ENCODE data around the gene EAF1. TPM values are rescaled to one million over a fixed set of nuclear protein-coding genes. Genes with fewer than 3 reads are reported as not detected.
"Not testable (repeated sequence)": the region's sequence is repeated elsewhere in the genome, so short reads cannot be mapped to it uniquely, and the experiment has no call there.

The EAF1 gene
- total RNA-seq, 2 donors from 2014 or later: 29.1 to 33.1 TPM

DNA sequence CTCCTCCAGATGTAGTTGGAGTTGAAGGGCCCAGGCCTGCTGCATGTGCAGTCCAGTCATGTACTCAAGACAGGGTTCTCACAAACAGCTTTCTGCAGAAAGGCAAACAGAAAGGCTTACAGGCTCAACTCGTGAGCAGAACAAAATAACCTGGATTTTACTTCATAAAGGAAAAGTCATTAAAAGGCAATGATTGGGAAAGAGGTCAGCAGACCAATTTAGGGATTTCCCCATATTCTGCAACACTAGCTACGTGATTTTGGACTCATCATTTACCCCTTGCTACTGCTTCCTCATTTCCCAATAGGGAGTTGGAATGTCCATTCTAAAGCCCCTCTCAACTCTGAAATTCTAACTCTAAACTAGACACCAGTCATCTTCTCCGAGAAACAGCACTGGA, 18.2 kb upstream of the EAF1 start:
- Histone ChIP-seq H3K36me3 (ENCODE audit: control insufficient read depth, insufficient read depth, low read length) (peaks cover 36% of the 10 kb centered on the region), H3K27ac (ENCODE audit: low read depth, low read length) (no peak overlapping the region), H3K4me1 (ENCODE audit: control insufficient read depth, insufficient read depth, low read length) (no peaks in the 10 kb centered on the region), H3K27me3 (ENCODE audit: control insufficient read depth, insufficient read depth, low read length, poor library complexity, severe bottlenecking) (no peaks in the 10 kb centered on the region), H3K4me3 (ENCODE audit: low read length) (no peak overlapping the region), H3K9me3 (ENCODE audit: control insufficient read depth, low read length) (no peaks in the 10 kb centered on the region), H3K9ac (ENCODE audit: extremely low read depth, low read length, poor library complexity, severe bottlenecking) (no peak overlapping the region)
- Mint-ChIP-seq H3K4me1 (no peaks in the 10 kb centered on the region), H3K4me3 (no peak overlapping the region), H3K27me3 (ENCODE audit: insufficient read depth) (no peaks in the 10 kb centered on the region), H3K36me3 (ENCODE audit: low read depth) (peaks cover 36% of the 10 kb centered on the region), H3K9me3 (no peaks in the 10 kb centered on the region), H3K27ac (no peak overlapping the region)
- TF ChIP-seq, protein P1, sequence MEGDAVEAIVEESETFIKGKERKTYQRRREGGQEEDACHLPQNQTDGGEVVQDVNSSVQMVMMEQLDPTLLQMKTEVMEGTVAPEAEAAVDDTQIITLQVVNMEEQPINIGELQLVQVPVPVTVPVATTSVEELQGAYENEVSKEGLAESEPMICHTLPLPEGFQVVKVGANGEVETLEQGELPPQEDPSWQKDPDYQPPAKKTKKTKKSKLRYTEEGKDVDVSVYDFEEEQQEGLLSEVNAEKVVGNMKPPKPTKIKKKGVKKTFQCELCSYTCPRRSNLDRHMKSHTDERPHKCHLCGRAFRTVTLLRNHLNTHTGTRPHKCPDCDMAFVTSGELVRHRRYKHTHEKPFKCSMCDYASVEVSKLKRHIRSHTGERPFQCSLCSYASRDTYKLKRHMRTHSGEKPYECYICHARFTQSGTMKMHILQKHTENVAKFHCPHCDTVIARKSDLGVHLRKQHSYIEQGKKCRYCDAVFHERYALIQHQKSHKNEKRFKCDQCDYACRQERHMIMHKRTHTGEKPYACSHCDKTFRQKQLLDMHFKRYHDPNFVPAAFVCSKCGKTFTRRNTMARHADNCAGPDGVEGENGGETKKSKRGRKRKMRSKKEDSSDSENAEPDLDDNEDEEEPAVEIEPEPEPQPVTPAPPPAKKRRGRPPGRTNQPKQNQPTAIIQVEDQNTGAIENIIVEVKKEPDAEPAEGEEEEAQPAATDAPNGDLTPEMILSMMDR (conservative IDR thresholded peaks at IDR 0.05): no peak
- 96 to 100% methylated on average over 2 to 3 of the region's 3 CpGs for WGBS, 2 experiments (ENCODE audit: insufficient coverage in 1 of 2, insufficient read length in 1 of 2)
- no peak for DNase-seq

GRCh38 chr3:15409774-15410173, 17.6 kb upstream of the EAF1 start:
- no peaks in the 10 kb centered on the region for H3K4me1 Mint-ChIP-seq
- DNase-seq: no peak
- no peak overlapping the region for H3K27ac Mint-ChIP-seq
- H3K9ac ChIP-seq (ENCODE audit: extremely low read depth, low read length, poor library complexity, severe bottlenecking): no peak overlapping the region
- no peaks in the 10 kb centered on the region for H3K9me3 ChIP-seq (ENCODE audit: control insufficient read depth, low read length)
- WGBS, 2 experiments (ENCODE audit: insufficient coverage in 1 of 2, insufficient read length in 1 of 2): 89% methylated on average over 2 of the region's 2 CpGs; no CpG with 5 or more reads in 1 of the 2 experiments
- H3K27ac ChIP-seq (ENCODE audit: low read depth, low read length): no peak overlapping the region
- peaks cover 42% of the 10 kb centered on the region for H3K36me3 ChIP-seq (ENCODE audit: control insufficient read depth, insufficient read depth, low read length)
- no peaks in the 10 kb centered on the region for H3K27me3 ChIP-seq (ENCODE audit: control insufficient read depth, insufficient read depth, low read length, poor library complexity, severe bottlenecking)
- peaks cover 41% of the 10 kb centered on the region for H3K36me3 Mint-ChIP-seq (ENCODE audit: low read depth)
- no peaks in the 10 kb centered on the region for H3K4me1 ChIP-seq (ENCODE audit: control insufficient read depth, insufficient read depth, low read length)
- no peak overlapping the region for H3K4me3 Mint-ChIP-seq
- H3K9me3 Mint-ChIP-seq: no peaks in the 10 kb centered on the region
- H3K4me3 ChIP-seq (ENCODE audit: low read length): no peak overlapping the region
- TF ChIP-seq, protein P1 (conservative IDR thresholded peaks at IDR 0.05): no peak
- no peaks in the 10 kb centered on the region for H3K27me3 Mint-ChIP-seq (ENCODE audit: insufficient read depth)

DNA sequence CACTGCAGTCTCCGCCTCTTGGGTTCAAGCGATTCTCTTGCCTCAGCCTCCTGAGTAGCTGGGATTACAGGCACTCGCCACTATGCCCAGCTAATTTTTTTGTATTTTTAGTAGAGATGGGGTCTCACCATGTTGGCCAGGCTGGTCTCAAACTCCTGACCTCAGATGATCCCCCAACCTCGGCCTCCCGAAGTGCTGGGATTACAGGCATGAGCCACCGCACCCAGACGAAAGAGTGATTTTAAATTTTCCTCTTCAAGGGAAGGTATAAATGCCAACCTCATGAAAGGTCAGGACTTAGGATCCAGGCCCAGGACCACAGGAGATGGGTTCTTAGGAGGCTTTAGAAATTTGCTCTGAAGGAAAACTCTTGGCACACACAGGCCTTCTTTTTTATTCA, 16.4 kb upstream of the EAF1 start:
- H3K4me3 Mint-ChIP-seq; H3K4me1 Mint-ChIP-seq; H3K27me3 Mint-ChIP-seq (ENCODE audit: insufficient read depth); H3K9me3 Mint-ChIP-seq; H3K9ac ChIP-seq (ENCODE audit: extremely low read depth, low read length, poor library complexity, severe bottlenecking); H3K9me3 ChIP-seq (ENCODE audit: control insufficient read depth, low read length); H3K27ac ChIP-seq (ENCODE audit: low read depth, low read length); H3K4me3 ChIP-seq (ENCODE audit: low read length); H3K27me3 ChIP-seq (ENCODE audit: control insufficient read depth, insufficient read depth, low read length, poor library complexity, severe bottlenecking); H3K4me1 ChIP-seq (ENCODE audit: control insufficient read depth, insufficient read depth, low read length); DNase-seq; H3K27ac Mint-ChIP-seq: not testable (repeated sequence)
- H3K36me3 ChIP-seq (ENCODE audit: control insufficient read depth, insufficient read depth, low read length): peaks cover 54% of the 10 kb centered on the region
- WGBS, 2 experiments (ENCODE audit: insufficient coverage in 1 of 2, insufficient read length in 1 of 2): 92 to 93% methylated on average over 6 to 7 of the region's 7 CpGs
- peaks cover 53% of the 10 kb centered on the region for H3K36me3 Mint-ChIP-seq (ENCODE audit: low read depth)

DNA sequence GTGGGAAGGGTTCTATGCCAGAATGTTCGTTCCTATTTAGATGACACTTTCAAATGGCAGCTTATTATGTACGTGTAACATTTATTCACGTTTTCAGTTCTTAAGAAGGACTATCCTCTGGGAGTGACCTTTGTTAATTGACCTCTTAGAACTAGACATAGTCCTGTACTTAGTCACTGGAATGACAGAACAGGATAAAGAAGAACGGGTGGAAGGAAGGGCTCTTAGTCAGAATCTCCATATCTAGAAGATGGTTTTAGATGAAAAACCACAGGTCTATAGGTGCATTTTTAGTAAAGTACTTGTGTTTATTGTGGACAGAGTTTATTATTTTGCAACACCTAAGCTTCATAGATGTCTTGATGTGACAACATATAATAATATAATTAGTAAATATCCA, 6.5 kb upstream of the EAF1 start:
- Histone ChIP-seq H3K36me3 (ENCODE audit: control insufficient read depth, insufficient read depth, low read length) (peaks cover 75% of the 10 kb centered on the region), H3K9me3 (ENCODE audit: control insufficient read depth, low read length) (no peaks in the 10 kb centered on the region), H3K4me1 (ENCODE audit: control insufficient read depth, insufficient read depth, low read length) (no peaks in the 10 kb centered on the region), H3K27ac (ENCODE audit: low read depth, low read length) (no peak overlapping the region), H3K27me3 (ENCODE audit: control insufficient read depth, insufficient read depth, low read length, poor library complexity, severe bottlenecking) (no peaks in the 10 kb centered on the region), H3K9ac (ENCODE audit: extremely low read depth, low read length, poor library complexity, severe bottlenecking) (no peak overlapping the region), H3K4me3 (ENCODE audit: low read length) (no peak overlapping the region)
- peaks cover 39% of the 10 kb centered on the region for H3K36me3 Mint-ChIP-seq (ENCODE audit: low read depth)
- H3K27me3 Mint-ChIP-seq (ENCODE audit: insufficient read depth): no peaks in the 10 kb centered on the region
- no peak for DNase-seq
- no peaks in the 10 kb centered on the region for H3K9me3 Mint-ChIP-seq
- H3K4me1 Mint-ChIP-seq: peaks cover 3% of the 10 kb centered on the region
- H3K27ac Mint-ChIP-seq: no peak overlapping the region
- 93 to 94% methylated on average over 4 of the region's 4 CpGs for whole genome bisulfite sequencing, 2 experiments (ENCODE audit: insufficient coverage in 1 of 2, insufficient read length in 1 of 2)
- TF ChIP-seq, protein P1 (conservative IDR thresholded peaks at IDR 0.05): no peak
- H3K4me3 Mint-ChIP-seq: no peak overlapping the region
